Neuronal stem cell (in vitro differentiated cells): Measurements from ENCODE around the gene TUBA4B.

Source experiments
- DNase-seq: peaks from one replicate; pipeline ENCODE4 v3.0.0-alpha.2; 2013; ENCODE audit warnings: low spot score
- H2AFZ ChIP-seq: one replicate; pipeline ENCODE4 v1.6.1; 2013; ENCODE audit warnings: mild to moderate bottlenecking, low read length, inconsistent platforms
- H2AK5ac ChIP-seq: 2 replicates; pipeline ENCODE4 v1.6.1; 2013; ENCODE audit warnings: low read depth, mild to moderate bottlenecking, inconsistent platforms, low read length, moderate library complexity, mixed read lengths
- H2BK120ac ChIP-seq: 2 replicates; pipeline ENCODE4 v1.6.1; 2013; ENCODE audit warnings: low read depth, mild to moderate bottlenecking, inconsistent platforms, low read length, moderate library complexity, mixed read lengths
- H2BK12ac ChIP-seq: one replicate; pipeline ENCODE4 v1.6.1; 2013; ENCODE audit warnings: low read length, inconsistent platforms
- H2BK15ac ChIP-seq: 2 replicates; pipeline ENCODE4 v1.6.1; 2013; ENCODE audit warnings: mild to moderate bottlenecking, low read length, inconsistent platforms, mixed read lengths
- H2BK5ac ChIP-seq: one replicate; pipeline ENCODE4 v1.6.1; 2013; ENCODE audit warnings: inconsistent platforms, mild to moderate bottlenecking, low read length, moderate library complexity
- H3K14ac ChIP-seq: one replicate; pipeline ENCODE4 v1.6.1; 2013; ENCODE audit warnings: low read length, inconsistent platforms
- H3K18ac ChIP-seq: 2 replicates; pipeline ENCODE4 v1.6.1; 2013; ENCODE audit warnings: low read length, inconsistent platforms
- H3K23ac ChIP-seq: 2 replicates; pipeline ENCODE4 v1.6.1; 2013; ENCODE audit warnings: low read depth, mild to moderate bottlenecking, mixed read lengths, low read length, inconsistent platforms; ENCODE audit not compliant: poor library complexity
- H3K27ac ChIP-seq: replicated peaks from 3 replicates; pipeline ENCODE4 v1.5.1; 2013; ENCODE audit warnings: low read length, inconsistent platforms
- H3K27me3 ChIP-seq, 3 experiments: 2 replicates each; pipeline ENCODE4 v1.6.1; 2013; ENCODE audit warnings: low read length in 3 of 3, mild to moderate bottlenecking in 2 of 3, inconsistent platforms in 1 of 3, low read depth in 1 of 3, mixed read lengths in 1 of 3, moderate library complexity in 1 of 3; ENCODE audit not compliant: control insufficient read depth in 3 of 3, insufficient read depth in 3 of 3
- H3K36me3 ChIP-seq, 2 donors: replicated peaks in 1 of 2; 2 replicates each; pipeline ENCODE4 v1.6.1; 2013; ENCODE audit warnings: low read length in 2 of 2; ENCODE audit not compliant: control insufficient read depth in 2 of 2, insufficient read depth in 2 of 2
- H3K4ac ChIP-seq: 2 replicates; pipeline ENCODE4 v1.6.1; 2013; ENCODE audit warnings: inconsistent platforms, mild to moderate bottlenecking, low read length, moderate library complexity
- H3K4me1 ChIP-seq, 2 donors: 1 replicate in 1 of 2; 2 replicates in 1 of 2; pipeline ENCODE4 v1.6.1; 2013; ENCODE audit warnings: low read length in 2 of 2, low read depth in 1 of 2; ENCODE audit not compliant: control insufficient read depth in 2 of 2, insufficient read depth in 1 of 2
- H3K4me2 ChIP-seq: one replicate; pipeline ENCODE4 v1.6.1; 2013; ENCODE audit warnings: mild to moderate bottlenecking, low read length, inconsistent platforms; ENCODE audit not compliant: insufficient read depth, poor library complexity, severe bottlenecking
- H3K4me3 ChIP-seq, 2 donors: 2 replicates each; pipeline ENCODE4 v1.5.1; 2013; ENCODE audit warnings: low read length in 2 of 2, mild to moderate bottlenecking in 2 of 2, inconsistent platforms in 1 of 2, moderate library complexity in 1 of 2
- H3K79me1 ChIP-seq: one replicate; pipeline ENCODE4 v1.6.1; 2013; ENCODE audit warnings: low read depth, mild to moderate bottlenecking, inconsistent platforms, low read length, moderate library complexity
- H3K9ac ChIP-seq: one replicate; pipeline ENCODE4 v1.6.1; 2013; ENCODE audit warnings: mild to moderate bottlenecking, low read depth, low read length, inconsistent platforms; ENCODE audit not compliant: poor library complexity
- H3K9me3 ChIP-seq, 2 donors: replicated peaks in 1 of 2; 2 replicates each; pipeline versions ENCODE3 to v1.6.1; 2013; ENCODE audit warnings: low read length in 2 of 2, mild to moderate bottlenecking in 2 of 2, inconsistent platforms in 1 of 2, low read depth in 1 of 2, mixed read lengths in 1 of 2, moderate library complexity in 1 of 2; ENCODE audit not compliant: control insufficient read depth in 2 of 2, insufficient read depth in 1 of 2
- H4K8ac ChIP-seq: one replicate; pipeline ENCODE4 v1.6.1; 2013; ENCODE audit warnings: low read depth, mild to moderate bottlenecking, inconsistent platforms, low read length, moderate library complexity
- H4K91ac ChIP-seq: one replicate; pipeline ENCODE4 v1.6.1; 2013; ENCODE audit warnings: low read length, low read depth, mild to moderate bottlenecking, inconsistent platforms; ENCODE audit not compliant: poor library complexity
- WGBS, 2 donors: extraction: QIAGEN DNeasy Blood & Tissue Kit; methylation state at CpG; one replicate each; pipeline ENCODE4 v1.1.7; 2013; ENCODE audit warnings: missing lambda C conversion rate in 2 of 2, mixed read lengths in 1 of 2; ENCODE audit not compliant: insufficient read length in 2 of 2, insufficient replicate concordance in 1 of 2; ENCODE audit errors: extremely low coverage in 2 of 2; 5-methylcytosine and 5-hydroxymethylcytosine counted together

Gene TUBA4B

GRCh38 chr2:219206328-219207133 lies 46.5 kb upstream of the TUBA4B start, which contains the start of gene ZFAND2B:
ZFAND2B (plus strand) TSS chr2:219206782; CDS start chr2:219206988, 206 bp downstream.
- peak within 1 kb of the TSS; percentile 93 for H3K27ac ChIP-seq
- no peak within 1 kb of the TSS for H3K14ac ChIP-seq
- H3K4me1 ChIP-seq: peaks cover 7 to 8% of the 10 kb centered on the region in 2 donors

GRCh38 chr2:219207134-219207883 lies 45.7 kb upstream of the TUBA4B start:
- Histone ChIP-seq H3K9me3 (peaks cover 0 to 2% of the 10 kb centered on the region in 2 donors), H2BK5ac (no peak overlapping the region), H3K9ac (peak overlapping the region; percentile 45), H3K14ac (no peak overlapping the region), H4K91ac (no peak overlapping the region), H2BK120ac (no peak overlapping the region), H3K36me3 (peaks cover 30 to 41% of the 10 kb centered on the region in 2 donors), H3K23ac (no peak overlapping the region), H2BK12ac (no peak overlapping the region), H3K79me1 (no peaks in the 10 kb centered on the region), H3K27me3 (no peaks in the 10 kb centered on the region), H3K27ac (peak overlapping the region; percentile 93), H3K18ac (peak overlapping the region; percentile 33), H3K4ac (no peak overlapping the region), H3K4me3 (peak overlapping the region; percentile 54 to 82), H2AFZ (peak overlapping the region; percentile 96), H3K4me1 (peaks cover 7 to 8% of the 10 kb centered on the region in 2 donors), H2AK5ac (no peak overlapping the region), H3K4me2 (peak overlapping the region; percentile 51), H4K8ac (no peak overlapping the region), H2BK15ac (no peak overlapping the region)
- no CpG with 5 or more reads among the region's 22 CpGs for WGBS, 2 donors
- DNase-seq: no peak

More at GRCh38 chr2:219206328-219207133, 46.5 kb upstream of the TUBA4B start, which contains the start of gene ZFAND2B:
- Histone ChIP-seq H3K18ac (peak within 1 kb of the TSS; percentile 98), H3K4ac (no peak within 1 kb of the TSS), H3K4me2 (peak within 1 kb of the TSS; percentile 57), H2BK15ac (no peak within 1 kb of the TSS), H2BK12ac (no peak within 1 kb of the TSS), H3K4me3 (peak within 1 kb of the TSS; percentile 54 to 88), H4K8ac (no peak within 1 kb of the TSS), H3K79me1 (no peaks in the 10 kb centered on the region), H2BK120ac (no peak within 1 kb of the TSS), H3K27me3 (no peaks in the 10 kb centered on the region), H2AFZ (peak within 1 kb of the TSS; percentile 96), H3K36me3 (peaks cover 26 to 36% of the 10 kb centered on the region in 2 donors), H3K9me3 (peaks cover 0 to 2% of the 10 kb centered on the region in 2 donors), H3K23ac (no peak within 1 kb of the TSS), H2BK5ac (no peak within 1 kb of the TSS), H2AK5ac (no peak within 1 kb of the TSS), H4K91ac (no peak within 1 kb of the TSS), H3K9ac (peak within 1 kb of the TSS; percentile 85)
- no CpG with 5 or more reads among the region's 76 CpGs for WGBS, 2 donors
- peak; percentile 95 for DNase-seq

GRCh38 chr2:219207884-219208740 lies 44.9 kb upstream of the TUBA4B start:
- DNase-seq: no peak

More at GRCh38 chr2:219207884-219208740, 44.9 kb upstream of the TUBA4B start:
- H3K4me1 ChIP-seq: peaks cover 7 to 8% of the 10 kb centered on the region in 2 donors
- H3K27ac ChIP-seq: no peak overlapping the region
- no peak overlapping the region for H4K8ac ChIP-seq
- no peak overlapping the region for H3K18ac ChIP-seq
- H4K91ac ChIP-seq: no peak overlapping the region
- H3K9ac ChIP-seq: no peak overlapping the region
- no peak overlapping the region for H3K4ac ChIP-seq
- H2AK5ac ChIP-seq: no peak overlapping the region
- no peak overlapping the region for H2BK12ac ChIP-seq
- H2BK120ac ChIP-seq: no peak overlapping the region
- no peak overlapping the region for H2AFZ ChIP-seq
- H2BK5ac ChIP-seq: no peak overlapping the region
- no peak overlapping the region for H2BK15ac ChIP-seq
- H3K23ac ChIP-seq: no peak overlapping the region
- peaks cover 35 to 48% of the 10 kb centered on the region in 2 donors for H3K36me3 ChIP-seq
- WGBS, 2 donors: no CpG with 5 or more reads among the region's 17 CpGs
- peaks cover 0 to 2% of the 10 kb centered on the region in 2 donors for H3K9me3 ChIP-seq
- no peaks in the 10 kb centered on the region for H3K79me1 ChIP-seq
- no peak overlapping the region for H3K14ac ChIP-seq
- H3K27me3 ChIP-seq: no peaks in the 10 kb centered on the region
- H3K4me2 ChIP-seq: no peak overlapping the region
- H3K4me3 ChIP-seq: no peak overlapping the region
